Stimulated activated CD8-positive, alpha-beta memory T cell treated with anti-CD3 and anti-CD28 coated beads, Interleukin-7, amount 100 ng/mL, for 1 hour (primary cell): Measurements from ENCODE around the gene CDC20.
"Not testable (repeated sequence)": the region's sequence is repeated elsewhere in the genome, so short reads cannot be mapped to it uniquely, and the experiment has no call there.

Experiments used
- DNase-seq, 2 donors: peaks; one replicate each; pipeline ENCODE4 v3.0.0-alpha.2; 2020; ENCODE audit warnings: low read depth in 2 of 2

CDC20 gene

DNA sequence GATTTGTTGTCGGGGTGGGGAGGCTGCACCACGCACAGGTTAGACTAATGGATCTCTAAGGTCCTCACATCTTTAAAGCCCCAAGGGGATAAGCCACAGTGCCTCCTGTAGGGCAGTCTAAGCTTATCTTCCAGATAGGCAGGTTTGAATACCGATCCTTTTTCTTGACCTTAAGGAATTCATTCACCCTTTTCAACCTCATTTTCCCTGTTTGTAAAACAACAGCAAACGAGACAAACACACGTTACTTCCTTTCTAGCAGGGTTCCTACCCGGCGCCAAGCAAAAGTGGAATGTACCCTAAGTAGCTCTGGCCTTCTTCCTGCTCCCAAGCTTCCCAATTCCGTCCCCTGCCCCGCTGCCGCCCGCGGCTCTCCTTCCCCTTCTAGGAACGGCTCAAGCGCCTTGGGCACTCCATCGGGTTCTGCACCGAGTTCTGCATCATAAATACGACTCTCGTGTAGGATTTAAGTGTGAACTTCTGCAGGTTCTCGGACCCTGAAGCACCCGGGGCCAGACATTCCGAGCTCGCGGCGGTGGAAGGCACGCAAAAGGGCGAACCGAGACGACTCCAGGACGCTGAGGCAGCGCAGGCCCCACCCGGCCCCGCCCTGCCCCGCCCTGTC, 548 bp upstream of the CDC20 start:
- DNase-seq: no peak

DNA sequence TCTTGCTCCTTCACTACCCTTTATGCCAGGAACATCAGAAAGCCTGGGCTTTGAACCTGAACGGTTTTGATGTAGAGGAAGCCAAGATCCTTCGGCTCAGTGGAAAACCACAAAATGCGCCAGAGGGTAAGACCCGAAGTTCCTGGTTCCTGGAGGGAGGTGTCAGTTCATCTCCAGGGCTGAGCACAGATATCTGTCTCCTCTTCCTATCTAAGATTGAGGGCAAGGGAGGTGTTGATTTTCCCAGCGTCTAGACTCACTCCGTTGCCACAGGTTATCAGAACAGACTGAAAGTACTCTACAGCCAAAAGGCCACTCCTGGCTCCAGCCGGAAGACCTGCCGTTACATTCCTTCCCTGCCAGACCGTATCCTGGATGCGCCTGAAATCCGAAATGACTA, 915 bp downstream of the CDC20 start:
- no peak for DNase-seq

DNA sequence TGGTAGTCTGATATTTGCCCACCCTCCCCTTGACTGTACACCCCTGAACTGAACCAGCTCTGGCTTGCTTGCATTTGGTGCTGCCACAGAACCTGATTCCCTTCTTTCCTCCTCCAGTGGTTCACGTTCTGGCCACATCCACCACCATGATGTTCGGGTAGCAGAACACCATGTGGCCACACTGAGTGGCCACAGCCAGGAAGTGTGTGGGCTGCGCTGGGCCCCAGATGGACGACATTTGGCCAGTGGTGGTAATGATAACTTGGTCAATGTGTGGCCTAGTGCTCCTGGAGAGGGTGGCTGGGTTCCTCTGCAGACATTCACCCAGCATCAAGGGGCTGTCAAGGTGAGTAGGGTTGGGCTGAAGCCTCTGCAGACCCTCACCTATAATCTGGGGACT, 1.8 kb downstream of the CDC20 start:
- DNase-seq: no peak

DNA sequence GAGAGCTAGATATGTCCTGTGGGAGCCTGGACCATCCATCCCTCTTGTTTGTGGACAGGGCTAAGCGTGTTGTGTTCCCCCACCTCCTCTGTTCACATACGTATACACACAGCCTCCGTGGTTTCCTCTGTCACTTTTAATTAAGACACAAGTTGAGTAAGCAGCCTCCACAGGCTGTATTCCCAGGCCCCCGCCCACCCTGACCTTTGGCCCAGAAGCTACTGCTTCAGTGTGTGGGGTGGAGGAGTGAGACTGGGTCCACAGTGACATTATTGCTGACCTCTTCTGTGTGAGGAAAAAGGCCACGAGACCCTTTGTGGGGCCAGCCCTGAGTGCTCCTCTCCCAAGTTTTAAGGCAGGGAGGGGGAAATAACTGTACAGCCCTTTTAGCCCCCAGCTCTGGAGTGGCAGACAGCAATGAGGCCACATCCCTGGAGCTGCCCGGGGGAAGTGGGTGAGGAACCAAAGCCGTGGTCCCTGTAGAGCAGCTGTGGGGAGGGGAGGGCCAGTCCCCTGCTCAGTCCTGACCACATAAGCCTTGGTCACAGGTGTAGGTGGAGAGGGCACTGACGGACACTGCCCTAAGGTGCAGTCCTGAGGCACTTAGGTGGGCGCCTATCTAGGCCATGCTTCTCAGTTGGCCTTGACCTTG, 4.6 kb downstream of the CDC20 start:
- no peak for DNase-seq

GRCh38 chr1:43363935-43364525, 5.2 kb downstream of the CDC20 start:
- no peak for DNase-seq

- DNase-seq: no peak
Observed at GRCh38 chr1:43365678-43366077, 6.9 kb downstream of the CDC20 start.

GRCh38 chr1:43366179-43366578, 7.4 kb downstream of the CDC20 start:
- no peak for DNase-seq

- DNase-seq: no peak
Observed at GRCh38 chr1:43366601-43367025, 7.8 kb downstream of the CDC20 start.

GRCh38 chr1:43367026-43367903, 8.5 kb downstream of the CDC20 start:
- DNase-seq: no peak

DNA sequence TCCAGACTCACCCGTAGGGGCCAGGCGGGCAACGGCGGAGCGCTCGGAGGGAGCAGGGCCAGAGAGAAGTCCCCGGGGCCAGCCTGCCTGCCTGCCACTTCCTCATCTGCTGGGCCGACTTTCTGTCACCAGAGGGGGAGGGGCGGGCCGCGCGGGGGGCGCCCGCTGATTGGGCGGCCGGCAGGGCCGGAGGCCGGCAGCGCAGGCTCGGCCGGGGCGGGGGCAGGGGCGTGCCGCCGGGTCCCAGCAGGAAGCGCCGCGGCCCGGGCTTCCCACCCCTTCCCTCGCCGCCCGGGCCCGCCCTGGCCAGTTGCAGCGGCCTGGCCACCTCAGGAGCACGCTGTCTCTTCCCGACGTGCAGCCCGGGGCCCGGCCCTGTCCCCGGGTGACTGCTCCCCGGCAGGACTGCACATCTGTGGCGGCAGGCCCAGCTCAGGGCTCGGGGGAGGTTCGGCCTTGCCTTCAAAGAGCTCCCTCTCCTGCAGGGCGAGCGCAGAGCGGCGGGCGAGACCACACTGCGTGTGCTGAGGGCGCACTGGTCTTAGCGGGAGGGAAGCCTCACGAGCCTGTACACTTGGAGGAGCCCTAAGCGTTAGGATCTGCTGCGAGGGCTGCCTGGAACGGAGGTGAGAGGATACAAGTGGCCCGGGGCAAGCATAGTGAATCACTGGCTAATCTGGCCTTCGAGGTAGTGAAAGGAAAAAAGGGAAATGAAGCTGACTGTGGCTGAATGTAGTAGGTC, 9.3 kb downstream of the CDC20 start, which contains the start of gene ELOVL1:
Gene ELOVL1, minus strand, starts transcription at position 108 of the 742 bp plus-strand sequence. CDS start 2,402 bp downstream, outside the sequence.
- peak; percentile 75 to 76 for DNase-seq

DNA sequence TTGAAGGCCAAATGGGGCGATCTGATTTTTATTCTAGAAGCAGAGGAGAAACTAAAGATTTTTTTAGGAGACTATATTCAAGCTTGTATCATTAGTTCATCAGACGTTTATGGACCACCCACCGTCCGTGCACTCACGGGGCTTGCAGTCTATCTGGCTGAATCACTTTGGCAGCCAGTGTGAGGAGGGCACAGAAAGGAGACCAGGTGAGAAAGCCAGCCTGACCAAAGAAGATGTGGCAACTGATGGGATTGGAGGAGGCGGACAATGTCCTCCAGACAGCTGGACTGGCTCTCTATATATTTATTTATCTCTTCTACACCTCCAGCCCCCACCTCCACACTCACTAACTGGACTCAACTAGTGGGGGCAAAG, 9.9 kb downstream of the CDC20 start:
- DNase-seq: no peak

- not testable (repeated sequence) for DNase-seq
Observed at GRCh38 chr1:43369779-43370178, 11.0 kb downstream of the CDC20 start.

- no peak for DNase-seq
Observed at GRCh38 chr1:43370564-43370963, 11.8 kb downstream of the CDC20 start.

DNA sequence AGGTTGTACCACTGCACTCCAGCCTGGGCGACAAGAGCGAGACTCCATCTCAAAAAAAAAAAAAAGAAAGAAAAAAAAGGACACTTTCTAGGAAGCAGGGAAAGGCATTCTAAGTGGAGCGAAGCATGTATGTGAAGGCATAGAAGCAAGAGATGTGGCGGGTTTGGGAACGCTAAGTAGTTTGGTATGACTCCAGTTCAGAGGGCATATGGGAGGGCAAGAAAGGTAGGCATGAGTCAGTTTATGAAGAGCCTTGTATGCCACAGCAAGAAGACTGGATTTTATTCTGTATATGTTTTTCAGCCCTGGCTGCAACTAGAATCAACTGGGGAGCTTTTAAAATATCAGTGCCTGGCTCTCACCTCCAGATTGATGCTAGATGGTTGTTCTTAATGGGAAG, 13.4 kb downstream of the CDC20 start:
- DNase-seq: no peak

DNA sequence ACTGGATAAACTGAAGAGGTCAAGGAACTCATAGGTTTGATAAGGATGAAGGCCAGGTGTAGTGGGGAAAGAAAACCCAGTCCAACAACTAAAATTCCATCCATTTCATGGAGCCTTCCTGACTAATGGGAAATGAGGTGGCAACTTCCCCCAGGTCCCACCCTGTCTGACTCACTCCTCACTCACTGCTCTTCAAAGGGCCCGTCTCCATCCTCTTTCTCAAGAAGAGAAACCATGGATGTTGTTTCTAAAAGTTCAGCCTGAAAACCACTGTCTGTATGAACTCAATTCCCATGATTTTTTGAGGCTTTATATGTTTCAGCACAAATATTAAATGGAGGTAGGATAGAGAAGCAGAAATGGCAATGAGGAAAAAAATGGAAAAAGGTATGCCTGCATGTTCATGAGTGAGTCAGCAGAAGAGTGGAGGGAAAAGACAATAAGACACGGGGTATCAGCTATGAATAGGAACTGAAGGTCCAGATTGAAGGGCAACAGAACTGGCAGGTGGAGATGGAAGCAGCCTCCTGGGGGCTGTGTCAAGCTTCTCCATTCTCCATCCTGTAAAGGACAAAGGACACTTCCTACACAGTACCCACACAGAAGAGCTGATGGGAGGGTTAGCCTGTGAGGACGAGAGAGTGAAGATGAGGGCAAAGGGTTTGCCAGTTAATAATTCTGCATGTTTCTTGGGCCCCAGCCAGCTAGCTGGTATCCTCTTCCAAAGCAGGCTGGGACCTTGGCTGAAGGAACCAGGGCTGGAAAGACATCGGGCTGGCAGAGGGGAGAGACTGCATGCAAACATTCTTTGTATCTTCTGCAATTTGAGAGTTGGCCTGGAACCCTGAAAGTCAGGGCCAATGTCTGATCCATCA, 14.5 kb downstream of the CDC20 start:
- DNase-seq: no peak

GRCh38 chr1:43376723-43377235, 18.0 kb downstream of the CDC20 start:
- DNase-seq: no peak

- DNase-seq: no peak
Observed at GRCh38 chr1:43377831-43378230, 19.1 kb downstream of the CDC20 start.

DNA sequence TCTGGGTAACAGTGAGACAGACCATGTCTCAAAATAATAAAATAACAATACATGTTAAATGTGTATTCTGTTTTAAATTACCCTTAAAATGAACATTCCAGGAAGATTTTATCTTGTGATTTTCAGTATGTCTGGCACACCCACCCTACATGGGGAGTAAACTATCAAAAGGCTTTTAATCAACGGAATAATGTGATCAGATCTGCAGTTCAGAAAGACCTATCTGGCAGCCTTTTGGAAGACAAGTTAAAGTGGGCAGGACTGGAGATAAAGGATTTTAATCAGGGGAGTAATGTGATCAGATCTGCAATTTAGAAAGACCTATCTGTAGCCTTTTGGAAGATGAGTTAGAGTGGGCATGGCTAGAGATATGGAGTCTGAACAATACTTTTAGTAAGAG, 20.7 kb downstream of the CDC20 start:
- no peak for DNase-seq

GRCh38 chr1:43381612-43382011, 22.8 kb downstream of the CDC20 start:
- no peak for DNase-seq

- no peak for DNase-seq
Observed at GRCh38 chr1:43382027-43382779, 23.4 kb downstream of the CDC20 start.
